ENCODE results near the gene PRPH. TPM values are rescaled to one million over a fixed set of nuclear protein-coding genes. Genes with fewer than 3 reads are reported as not detected.
A peak's percentile ranks its signal among the peaks of the same experiment; 100 is the strongest.

Gene PRPH
- total RNA-seq, 1 donor from 2014 or later = 0.70 TPM

DNA sequence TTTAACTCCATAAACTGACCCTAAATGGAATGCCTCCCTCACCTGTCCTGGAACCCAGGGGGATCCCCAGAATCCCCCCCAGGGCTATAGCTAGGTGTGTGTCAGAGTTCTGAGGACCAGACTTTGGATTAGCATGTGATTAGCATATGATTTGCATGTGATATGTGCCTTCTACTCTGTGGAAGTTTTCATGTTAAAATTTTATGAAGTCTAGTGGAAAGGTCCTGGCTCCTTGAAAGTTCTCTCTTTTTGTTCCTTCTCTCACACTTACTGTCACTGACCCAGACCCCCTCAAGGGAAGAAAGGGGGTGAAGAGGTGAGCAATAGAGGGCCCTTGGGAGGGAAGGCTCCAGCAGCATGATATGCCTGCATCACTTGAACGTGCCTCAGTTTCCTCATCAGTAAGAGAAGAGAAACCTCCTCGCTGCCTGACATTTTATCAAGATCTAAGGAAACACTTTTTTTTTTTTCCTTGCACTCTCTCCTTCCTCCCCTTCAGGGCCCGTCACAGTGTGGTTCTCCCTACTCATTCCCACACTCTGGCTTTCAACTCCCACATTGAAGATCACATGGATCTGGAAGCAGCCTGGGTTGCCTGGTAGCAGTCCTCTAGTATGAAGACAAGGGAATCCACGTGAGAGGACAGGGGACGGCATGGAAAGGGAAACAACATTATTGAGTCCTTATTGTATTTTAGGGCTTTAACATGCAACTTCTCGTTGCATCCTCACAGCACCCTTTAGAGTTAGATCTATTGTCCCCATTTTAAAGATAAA, 45.3 kb downstream of the PRPH start:
- H3K4me3 Mint-ChIP-seq = peak overlapping the region; percentile 63
- no peaks in the 10 kb centered on the region for H3K36me3 Mint-ChIP-seq (ENCODE audit: low read depth)
- peaks cover 52% of the 10 kb centered on the region for H3K4me1 Mint-ChIP-seq
- H3K27ac Mint-ChIP-seq (ENCODE audit: unreplicated experiment) = no peak overlapping the region
- no peak for DNase-seq (ENCODE audit: low read depth, low spot score)
- peaks cover 92% of the 10 kb centered on the region for H3K27me3 Mint-ChIP-seq (ENCODE audit: low read depth)
- TF ChIP-seq, protein P1, sequence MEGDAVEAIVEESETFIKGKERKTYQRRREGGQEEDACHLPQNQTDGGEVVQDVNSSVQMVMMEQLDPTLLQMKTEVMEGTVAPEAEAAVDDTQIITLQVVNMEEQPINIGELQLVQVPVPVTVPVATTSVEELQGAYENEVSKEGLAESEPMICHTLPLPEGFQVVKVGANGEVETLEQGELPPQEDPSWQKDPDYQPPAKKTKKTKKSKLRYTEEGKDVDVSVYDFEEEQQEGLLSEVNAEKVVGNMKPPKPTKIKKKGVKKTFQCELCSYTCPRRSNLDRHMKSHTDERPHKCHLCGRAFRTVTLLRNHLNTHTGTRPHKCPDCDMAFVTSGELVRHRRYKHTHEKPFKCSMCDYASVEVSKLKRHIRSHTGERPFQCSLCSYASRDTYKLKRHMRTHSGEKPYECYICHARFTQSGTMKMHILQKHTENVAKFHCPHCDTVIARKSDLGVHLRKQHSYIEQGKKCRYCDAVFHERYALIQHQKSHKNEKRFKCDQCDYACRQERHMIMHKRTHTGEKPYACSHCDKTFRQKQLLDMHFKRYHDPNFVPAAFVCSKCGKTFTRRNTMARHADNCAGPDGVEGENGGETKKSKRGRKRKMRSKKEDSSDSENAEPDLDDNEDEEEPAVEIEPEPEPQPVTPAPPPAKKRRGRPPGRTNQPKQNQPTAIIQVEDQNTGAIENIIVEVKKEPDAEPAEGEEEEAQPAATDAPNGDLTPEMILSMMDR (conservative IDR thresholded peaks at IDR 0.05) = no peak
- H3K9me3 Mint-ChIP-seq = no peaks in the 10 kb centered on the region

DNA sequence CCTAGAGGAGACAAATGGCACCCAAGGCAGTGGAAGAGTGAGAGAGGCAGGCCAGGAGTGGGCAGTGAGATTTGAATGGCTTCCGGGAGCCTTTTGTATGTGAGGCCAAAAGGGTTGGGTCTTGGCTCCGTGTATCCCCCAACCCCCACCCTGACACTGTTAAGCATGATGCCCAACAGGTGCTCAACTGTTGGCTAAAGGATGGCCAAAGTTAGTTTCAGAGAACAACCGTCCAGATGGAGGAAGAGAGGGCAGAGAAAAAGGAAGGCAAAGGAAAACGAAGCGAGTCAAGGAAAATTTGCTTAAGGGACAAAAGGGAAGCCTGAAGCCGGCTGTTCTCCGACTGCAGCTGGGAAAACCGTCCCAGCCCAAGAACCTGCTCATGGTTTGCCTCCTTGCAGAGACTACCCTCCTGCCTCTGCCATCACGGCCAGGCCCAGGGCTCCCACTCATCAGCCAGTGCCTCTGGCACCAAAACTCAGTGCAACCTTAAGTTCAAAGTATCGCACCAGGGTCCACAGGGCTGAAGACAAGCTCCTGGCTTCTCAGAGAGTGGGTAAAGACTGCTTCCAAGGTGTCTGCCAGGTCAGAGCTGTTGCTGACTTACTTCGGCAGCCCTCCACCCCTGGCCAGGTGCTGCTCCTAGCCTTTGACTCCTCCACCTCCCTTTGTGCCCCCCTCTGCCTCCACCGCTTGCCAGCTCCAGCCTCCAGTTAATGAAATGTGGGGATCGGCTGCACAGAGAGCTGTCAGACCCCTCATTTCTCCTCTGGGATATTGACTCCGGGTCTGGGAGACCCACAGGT, 46.2 kb downstream of the PRPH start:
- Mint-ChIP-seq H3K9me3 (no peaks in the 10 kb centered on the region), H3K36me3 (ENCODE audit: low read depth) (no peaks in the 10 kb centered on the region), H3K4me3 (peak overlapping the region; percentile 87), H3K27me3 (ENCODE audit: low read depth) (peaks cover 95% of the 10 kb centered on the region), H3K27ac (ENCODE audit: unreplicated experiment) (no peak overlapping the region), H3K4me1 (peaks cover 60% of the 10 kb centered on the region)
- DNase-seq (ENCODE audit: low read depth, low spot score) = no peak
- TF ChIP-seq, protein P1 (conservative IDR thresholded peaks at IDR 0.05) = no peak

DNA sequence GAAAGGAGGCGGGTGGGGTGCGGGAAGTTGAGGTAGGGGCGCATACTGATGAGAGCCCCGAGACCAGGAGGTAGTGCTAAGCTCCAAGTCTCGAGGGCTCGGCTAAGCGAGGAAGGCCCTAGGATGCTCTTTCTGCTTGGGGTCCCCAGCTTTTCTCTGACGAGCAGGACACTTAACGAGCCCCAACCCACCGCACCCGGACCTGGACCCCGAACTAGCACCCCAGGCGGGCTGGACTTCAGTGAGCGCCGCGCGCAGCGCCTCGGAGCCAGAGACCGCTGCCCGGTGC, 46.8 kb downstream of the PRPH start:
- Mint-ChIP-seq H3K27me3 (ENCODE audit: low read depth) (peaks cover 96% of the 10 kb centered on the region), H3K36me3 (ENCODE audit: low read depth) (no peaks in the 10 kb centered on the region), H3K4me1 (peaks cover 66% of the 10 kb centered on the region), H3K9me3 (no peaks in the 10 kb centered on the region), H3K4me3 (peak overlapping the region; percentile 87), H3K27ac (ENCODE audit: unreplicated experiment) (no peak overlapping the region)
- no peak for DNase-seq (ENCODE audit: low read depth, low spot score)
- TF ChIP-seq, protein P1 (conservative IDR thresholded peaks at IDR 0.05) = no peak

DNA sequence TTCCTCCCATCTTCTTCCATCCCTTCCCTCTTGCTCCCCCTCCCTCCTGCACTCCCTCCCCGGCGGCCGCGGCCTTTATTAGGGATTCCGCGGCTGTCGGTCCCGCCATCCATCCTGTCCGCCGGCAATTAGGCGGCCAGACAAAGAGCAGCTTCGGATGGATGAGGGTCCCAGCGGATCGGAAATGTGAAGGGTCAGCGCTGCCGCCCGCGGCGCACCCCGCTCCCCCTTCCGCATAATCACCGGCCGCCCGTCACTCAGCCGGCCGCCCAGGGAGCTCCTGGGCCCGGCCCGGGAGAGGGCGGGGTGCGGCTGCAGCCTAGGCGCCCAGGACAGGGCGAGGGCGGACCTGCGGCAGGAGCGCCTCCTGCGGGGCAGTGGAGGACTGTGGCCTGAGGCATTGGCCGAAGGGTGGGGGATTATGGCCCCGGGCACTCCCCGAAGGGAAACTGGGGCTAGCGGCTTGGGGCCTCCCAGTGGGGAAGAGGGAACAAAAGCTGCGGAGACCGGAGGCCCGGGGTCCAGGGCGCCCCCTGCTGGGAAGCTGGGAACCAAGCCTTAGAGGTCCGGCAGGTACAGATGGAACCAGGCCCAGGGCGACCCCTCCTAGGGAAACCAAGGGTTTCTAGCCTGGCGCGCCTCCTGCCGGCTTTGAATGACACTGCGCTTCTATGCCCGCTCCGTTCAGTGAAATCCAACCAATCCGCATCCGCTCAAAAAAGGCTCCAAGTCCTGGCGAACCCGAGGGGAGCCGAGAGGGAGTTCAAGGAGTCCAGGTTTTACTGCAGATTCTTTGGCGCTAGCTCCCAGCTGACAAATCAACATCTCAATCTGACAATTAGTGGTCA, 47.3 kb downstream of the PRPH start:
- TF ChIP-seq, protein P1 (conservative IDR thresholded peaks at IDR 0.05) = peak; percentile 98
- H3K27ac Mint-ChIP-seq (ENCODE audit: unreplicated experiment) = no peak overlapping the region
- H3K27me3 Mint-ChIP-seq (ENCODE audit: low read depth) = peaks cover 96% of the 10 kb centered on the region
- H3K4me3 Mint-ChIP-seq = peak overlapping the region; percentile 87
- no peaks in the 10 kb centered on the region for H3K36me3 Mint-ChIP-seq (ENCODE audit: low read depth)
- H3K4me1 Mint-ChIP-seq = peaks cover 69% of the 10 kb centered on the region
- H3K9me3 Mint-ChIP-seq = no peaks in the 10 kb centered on the region
- DNase-seq (ENCODE audit: low read depth, low spot score) = peak; percentile 96

DNA sequence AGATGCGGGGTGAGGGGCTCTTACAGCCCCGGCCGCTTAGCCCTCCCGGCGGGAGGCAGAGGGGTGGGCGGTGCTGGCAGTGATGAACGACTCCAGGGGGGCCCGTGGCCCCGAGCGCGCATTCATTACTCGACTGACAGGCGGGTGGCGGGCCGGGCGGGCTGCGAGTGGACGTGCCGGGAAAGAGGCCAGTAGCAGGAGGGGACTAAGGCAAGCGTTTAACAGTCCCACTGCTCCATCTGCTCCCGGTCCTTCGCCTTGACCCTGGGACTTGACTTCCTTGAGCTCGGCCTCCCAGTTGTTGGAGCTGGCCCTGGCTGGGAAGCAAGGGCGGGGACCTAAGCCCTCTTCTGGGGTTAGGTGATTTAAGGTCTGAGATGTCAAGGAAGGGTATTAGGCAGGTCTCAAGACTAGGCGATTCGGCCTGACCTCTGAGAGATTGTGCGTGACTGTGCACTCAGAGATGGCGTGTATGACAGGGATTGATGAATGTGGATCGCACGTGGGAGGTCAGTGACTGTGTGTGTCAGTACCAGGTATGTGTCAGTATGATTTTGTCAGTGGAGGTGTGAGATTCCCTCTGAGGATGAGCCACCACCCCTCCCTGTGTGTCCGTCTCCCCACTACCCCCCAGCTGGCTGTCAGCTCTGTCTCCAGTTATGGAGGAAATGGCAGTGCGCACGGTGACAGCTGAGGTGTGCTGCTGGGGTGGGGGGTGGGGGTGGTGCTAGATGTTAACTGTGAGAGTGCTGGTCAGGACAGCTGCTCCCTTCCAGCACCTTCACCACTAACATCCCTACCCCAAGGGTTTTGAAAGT, 48.2 kb downstream of the PRPH start:
- Mint-ChIP-seq H3K36me3 (ENCODE audit: low read depth) (no peaks in the 10 kb centered on the region), H3K9me3 (no peaks in the 10 kb centered on the region), H3K27me3 (ENCODE audit: low read depth) (peaks cover 96% of the 10 kb centered on the region), H3K4me1 (peaks cover 66% of the 10 kb centered on the region), H3K4me3 (peak overlapping the region; percentile 87), H3K27ac (ENCODE audit: unreplicated experiment) (peak overlapping the region; percentile 52)
- TF ChIP-seq, protein P1 (conservative IDR thresholded peaks at IDR 0.05) = no peak
- no peak for DNase-seq (ENCODE audit: low read depth, low spot score)

Data from neural crest cell (in vitro differentiated cells).